ENCODE measurements around the gene UBR4. TPM values are rescaled to one million over a fixed set of nuclear protein-coding genes. Genes with fewer than 3 reads are reported as not detected.
A peak's percentile ranks its signal among the peaks of the same experiment; 100 is the strongest.

The UBR4 gene
- total and polyA plus RNA-seq, 2 of the 8 experiments (the other 6 are each of a cell fraction or from before 2014, with no cell fraction given) = 139 to 152 TPM

- TF ChIP-seq POLR2A (IDR thresholded peaks at IDR 0.05; ENCODE audit: control extremely low read depth in 1 of 2, low read depth in 2 of 2, low read length in 2 of 2) = peak; percentile 89 to 98
- no peak for TF ChIP-seq SIX5 (IDR thresholded peaks at IDR 0.05; ENCODE audit: low read depth, low read length)
- TF ChIP-seq SP1 (IDR thresholded peaks at IDR 0.05; ENCODE audit: low read depth, low read length) = no peak
- TF ChIP-seq RAD21 (IDR thresholded peaks at IDR 0.05 in 1 of 2, conservative IDR thresholded peaks at IDR 0.05 in 1 of 2; ENCODE audit: low read depth in 2 of 2, low read length in 2 of 2) = no peak
- TF ChIP-seq SRF (IDR thresholded peaks at IDR 0.05; ENCODE audit: low read depth, low read length) = no peak
- TF ChIP-seq, protein P1, sequence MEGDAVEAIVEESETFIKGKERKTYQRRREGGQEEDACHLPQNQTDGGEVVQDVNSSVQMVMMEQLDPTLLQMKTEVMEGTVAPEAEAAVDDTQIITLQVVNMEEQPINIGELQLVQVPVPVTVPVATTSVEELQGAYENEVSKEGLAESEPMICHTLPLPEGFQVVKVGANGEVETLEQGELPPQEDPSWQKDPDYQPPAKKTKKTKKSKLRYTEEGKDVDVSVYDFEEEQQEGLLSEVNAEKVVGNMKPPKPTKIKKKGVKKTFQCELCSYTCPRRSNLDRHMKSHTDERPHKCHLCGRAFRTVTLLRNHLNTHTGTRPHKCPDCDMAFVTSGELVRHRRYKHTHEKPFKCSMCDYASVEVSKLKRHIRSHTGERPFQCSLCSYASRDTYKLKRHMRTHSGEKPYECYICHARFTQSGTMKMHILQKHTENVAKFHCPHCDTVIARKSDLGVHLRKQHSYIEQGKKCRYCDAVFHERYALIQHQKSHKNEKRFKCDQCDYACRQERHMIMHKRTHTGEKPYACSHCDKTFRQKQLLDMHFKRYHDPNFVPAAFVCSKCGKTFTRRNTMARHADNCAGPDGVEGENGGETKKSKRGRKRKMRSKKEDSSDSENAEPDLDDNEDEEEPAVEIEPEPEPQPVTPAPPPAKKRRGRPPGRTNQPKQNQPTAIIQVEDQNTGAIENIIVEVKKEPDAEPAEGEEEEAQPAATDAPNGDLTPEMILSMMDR (IDR thresholded peaks at IDR 0.05; ENCODE audit: control extremely low read depth in 1 of 3, insufficient read depth in 1 of 3, low read depth in 1 of 3, low read length in 3 of 3) = no peak
- TF ChIP-seq TAF1 (IDR thresholded peaks at IDR 0.05; ENCODE audit: low read depth, low read length) = peak; percentile 97
- TF ChIP-seq, protein P2, sequence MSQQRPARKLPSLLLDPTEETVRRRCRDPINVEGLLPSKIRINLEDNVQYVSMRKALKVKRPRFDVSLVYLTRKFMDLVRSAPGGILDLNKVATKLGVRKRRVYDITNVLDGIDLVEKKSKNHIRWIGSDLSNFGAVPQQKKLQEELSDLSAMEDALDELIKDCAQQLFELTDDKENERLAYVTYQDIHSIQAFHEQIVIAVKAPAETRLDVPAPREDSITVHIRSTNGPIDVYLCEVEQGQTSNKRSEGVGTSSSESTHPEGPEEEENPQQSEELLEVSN (IDR thresholded peaks at IDR 0.05) = peak; percentile 88
- TF ChIP-seq HDAC2 (IDR thresholded peaks at IDR 0.05; ENCODE audit: borderline replicate concordance in 1 of 2, low read depth in 2 of 2, low read length in 2 of 2) = peak; percentile 13 to 71; a peak in 1 of 4 replicates
- no peak for TF ChIP-seq RXRA (IDR thresholded peaks at IDR 0.05; ENCODE audit: insufficient read depth, low read depth, low read length)
- peak; percentile 91 for TF ChIP-seq TBP (IDR thresholded peaks at IDR 0.05; ENCODE audit: low read depth, low read length)
- TF ChIP-seq CBX8 (IDR thresholded peaks at IDR 0.05; ENCODE audit: borderline replicate concordance, low read depth, low read length) = no peak
- peak; percentile 53 for TF ChIP-seq CTBP2 (IDR thresholded peaks at IDR 0.05; ENCODE audit: borderline replicate concordance, insufficient read depth, insufficient read length, low read length)
- TF ChIP-seq, protein P3, sequence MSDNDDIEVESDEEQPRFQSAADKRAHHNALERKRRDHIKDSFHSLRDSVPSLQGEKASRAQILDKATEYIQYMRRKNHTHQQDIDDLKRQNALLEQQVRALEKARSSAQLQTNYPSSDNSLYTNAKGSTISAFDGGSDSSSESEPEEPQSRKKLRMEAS (IDR thresholded peaks at IDR 0.05) = peak; percentile 97
- TF ChIP-seq JUN (IDR thresholded peaks at IDR 0.05; ENCODE audit: low read depth, low read length) = no peak
- no peak for TF ChIP-seq HDAC6 (IDR thresholded peaks at IDR 0.05; ENCODE audit: low read depth, low read length)
- no peak for TF ChIP-seq BACH1 (IDR thresholded peaks at IDR 0.05; ENCODE audit: low read length)
- TF ChIP-seq EP300 (IDR thresholded peaks at IDR 0.05; ENCODE audit: borderline replicate concordance in 1 of 2, low read depth in 2 of 2, low read length in 2 of 2) = no peak
- TF ChIP-seq, protein P4, sequence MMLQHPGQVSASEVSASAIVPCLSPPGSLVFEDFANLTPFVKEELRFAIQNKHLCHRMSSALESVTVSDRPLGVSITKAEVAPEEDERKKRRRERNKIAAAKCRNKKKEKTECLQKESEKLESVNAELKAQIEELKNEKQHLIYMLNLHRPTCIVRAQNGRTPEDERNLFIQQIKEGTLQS (IDR thresholded peaks at IDR 0.05; ENCODE audit: insufficient read depth, low read depth, low read length) = no peak
Observed at GRCh38 chr1:19251305-19252196, 41.5 kb upstream of the UBR4 start, which contains the start of the genes EMC1 and MRTO4 (continued).
